Endothelial cell of umbilical vein (primary cell): Measurements from ENCODE around the gene TTLL12. TPM values are rescaled to one million over a fixed set of nuclear protein-coding genes. Genes with fewer than 3 reads are reported as not detected.

Experiments
- BruUV-seq: library from RNA; stranded (reverse); fragments of 400-500 nt; replicated peaks from 2 replicates; lab custom pipeline; 2021; lab: Mats Ljungman, UMichigan
- CTCF ChIA-PET: fragments of 300-600, 350-600 bp; sonication (Branson Sonifier 250); formaldehyde crosslinking; loops from one replicate; lab custom pipeline; 2021; ENCODE audit warnings: antibody characterized with exemption, inconsistent platforms; lab: Charles Lee
- POLR2A ChIA-PET: fragments of 300-600, 350-600 bp; sonication (Branson Sonifier 250); formaldehyde crosslinking; loops from one replicate; lab custom pipeline; 2021; ENCODE audit warnings: antibody characterized with exemption, inconsistent platforms; lab: Charles Lee
- DNase-seq: peaks from one replicate; pipeline ENCODE4 v3.0.0-alpha.2; 2011; ENCODE audit warnings: low read depth, low spot score
- FAIRE-seq: peaks from 2 replicates; lab custom pipeline; 2011; peaks lifted over from hg19 to GRCh38; lab: Jason Lieb, UNC
- H2AFZ ChIP-seq: 2 replicates; pipeline ENCODE4 v1.6.0; 2012; ENCODE audit warnings: low read depth, low read length, control low read depth, inconsistent platforms
- H3K27ac ChIP-seq: 2 replicates; pipeline ENCODE4 v1.5.1; 2011; ENCODE audit warnings: low read depth, mild to moderate bottlenecking, control low read depth, low read length, moderate library complexity; ENCODE audit not compliant: insufficient read depth
- H3K27me3 ChIP-seq, 2 experiments: 2 replicates each; pipeline versions ENCODE4 v1.6.0 to v1.6.1; 2011; ENCODE audit warnings: low read length in 2 of 2, mixed read lengths in 1 of 2; ENCODE audit not compliant: control insufficient read depth in 2 of 2, insufficient read depth in 2 of 2
- H3K36me3 ChIP-seq, 2 experiments: 2 replicates in 1 of 2; 3 replicates in 1 of 2; pipeline ENCODE4 v1.5.1; 2011; ENCODE audit warnings: low read length in 2 of 2, mild to moderate bottlenecking in 1 of 2, moderate library complexity in 1 of 2; ENCODE audit not compliant: control insufficient read depth in 2 of 2, insufficient read depth in 2 of 2; ENCODE audit errors: extremely low read depth in 1 of 2
- H3K4me1 ChIP-seq: 3 replicates; pipeline ENCODE4 v1.5.1; 2011; ENCODE audit warnings: mild to moderate bottlenecking, low read length; ENCODE audit not compliant: control insufficient read depth, insufficient read depth; ENCODE audit errors: extremely low read depth
- H3K4me2 ChIP-seq: 2 replicates; pipeline ENCODE4 v1.6.1; 2011; ENCODE audit warnings: low read length, control low read depth, mixed read lengths; ENCODE audit not compliant: insufficient read depth
- H3K4me3 ChIP-seq, 3 experiments: fragments of 200-600 bp in 1 of 3; sonication (generic), shearing (Covaris generic) in 1 of 3; replicated peaks in 1 of 3; 2 replicates each; pipeline ENCODE4 v1.5.1; 2011 to 2016; ENCODE audit warnings: control low read depth in 3 of 3, low read length in 3 of 3, mild to moderate bottlenecking in 2 of 3, inconsistent platforms in 1 of 3, low read depth in 1 of 3, moderate library complexity in 1 of 3; ENCODE audit not compliant: insufficient read depth in 1 of 3
- H3K79me2 ChIP-seq: 2 replicates; pipeline ENCODE4 v1.6.0; 2012; ENCODE audit warnings: low read length, inconsistent platforms; ENCODE audit not compliant: control insufficient read depth, insufficient read depth
- H3K9ac ChIP-seq: replicated peaks from 2 replicates; pipeline ENCODE3; 2011; ENCODE audit warnings: low read length, control low read depth; ENCODE audit not compliant: insufficient read depth; ENCODE audit errors: extremely low read depth
- H3K9me1 ChIP-seq: replicated peaks from 3 replicates; pipeline ENCODE4 v1.6.0; 2011; ENCODE audit warnings: mild to moderate bottlenecking, low read length; ENCODE audit not compliant: control insufficient read depth, insufficient read depth; ENCODE audit errors: extremely low read depth
- H3K9me3 ChIP-seq: replicated peaks from 2 replicates; pipeline ENCODE4 v1.5.1; 2012; ENCODE audit warnings: low read length, inconsistent platforms; ENCODE audit not compliant: control insufficient read depth, insufficient read depth
- H4K20me1 ChIP-seq: replicated peaks from 2 replicates; pipeline ENCODE3; 2011; ENCODE audit warnings: mild to moderate bottlenecking, low read length; ENCODE audit not compliant: control insufficient read depth, insufficient read depth; ENCODE audit errors: extremely low read depth
- CTCF ChIP-seq, 2 donors: IDR thresholded peaks; 1 replicate in 1 of 2; 2 replicates in 1 of 2; pipeline ENCODE4 v1.5.1; 2011; ENCODE audit warnings: low read length in 2 of 2, mild to moderate bottlenecking in 2 of 2, moderate library complexity in 2 of 2, control low read depth in 1 of 2, inconsistent platforms in 1 of 2, low read depth in 1 of 2; ENCODE audit not compliant: insufficient read depth in 1 of 2; ENCODE audit errors: extremely low read depth in 1 of 2
- EZH2 ChIP-seq: IDR thresholded peaks from 2 replicates; pipeline ENCODE4 v1.6.1; 2012; ENCODE audit warnings: borderline replicate concordance, low read depth, mild to moderate bottlenecking, moderate library complexity, low read length, inconsistent platforms; ENCODE audit not compliant: severe bottlenecking
- FOS ChIP-seq: IDR thresholded peaks from 2 replicates; pipeline ENCODE4 v1.6.1; 2011; ENCODE audit warnings: mild to moderate bottlenecking, low read length, moderate library complexity, borderline replicate concordance; ENCODE audit not compliant: insufficient read depth
- GATA2 ChIP-seq: IDR thresholded peaks from 2 replicates; pipeline ENCODE4 v1.7.0; 2011; ENCODE audit warnings: low read depth, mild to moderate bottlenecking, moderate library complexity, mixed read lengths, low read length; ENCODE audit not compliant: insufficient read length, insufficient read depth
- JUN ChIP-seq: IDR thresholded peaks from 2 replicates; pipeline ENCODE4 v1.6.1; 2011; ENCODE audit warnings: borderline replicate concordance, low read depth; ENCODE audit not compliant: insufficient read length, insufficient read depth
- MAX ChIP-seq: IDR thresholded peaks from 2 replicates; pipeline ENCODE4 v1.6.1; 2011; ENCODE audit not compliant: insufficient read depth, insufficient read length
- MYC ChIP-seq: IDR thresholded peaks from one replicate; pipeline ENCODE4 v1.6.1; 2011; ENCODE audit warnings: mild to moderate bottlenecking, low read depth, low read length
- POLR2A ChIP-seq: IDR thresholded peaks from 2 replicates; pipeline ENCODE4 v1.6.1; 2012; ENCODE audit warnings: low read depth, mild to moderate bottlenecking, control low read depth, low read length
- POLR2AphosphoS5 ChIP-seq: IDR thresholded peaks from 2 replicates; pipeline ENCODE4 v1.6.1; 2012; ENCODE audit warnings: low read depth, mild to moderate bottlenecking, control low read depth, low read length, moderate library complexity; ENCODE audit not compliant: insufficient read depth
- dilution Hi-C: fragments of 300-500 bp; cut with MboI; formaldehyde crosslinking; loops from one replicate; pipeline ENCODE4 v1.15.0; 2019; ENCODE audit warnings: low sequenced_read_pairs; ENCODE audit not compliant: extremely low pct_ligation_motif_present
- intact Hi-C: fragments of 100-400 bp; cut with micrococcal nuclease; formaldehyde crosslinking; loops from one replicate; pipeline ENCODE4 v1.10.0; 2022
- polyA plus RNA-seq, 4 experiments: library from polyadenylated mRNA; depleted of rRNA in 3 of 4; stranded (reverse) in 3 of 4; unstranded in 1 of 4; fragments of >200 nt; gene quantifications; 2 replicates each; pipeline versions ENCODE4 v1.2.1 to v1.2.3, GENCODE V29; 2011 to 2012; ENCODE audit warnings: missing spikeins in 1 of 4
- total RNA-seq: library from RNA; stranded (reverse); gene quantifications from 2 replicates; pipeline ENCODE4 v1.2.3, GENCODE V29; 2021

The TTLL12 gene
- total and polyA plus RNA-seq, 2 donors (not counting 3 experiments of a cell fraction or from before 2014, with no cell fraction given) = 26.2 to 36.5 TPM

- intact Hi-C loops (no loop called here), dilution Hi-C loops (no loop called here)
- H3K79me2 ChIP-seq = no peaks in the 10 kb centered on the region
- H3K27ac ChIP-seq = no peak overlapping the region
- H3K4me2 ChIP-seq = no peak overlapping the region
- H3K4me3 ChIP-seq = no peak overlapping the region
- no peaks in the 10 kb centered on the region for H3K9me1 ChIP-seq
- H3K9me3 ChIP-seq = no peaks in the 10 kb centered on the region
- no peak overlapping the region for H2AFZ ChIP-seq
- TF ChIP-seq MYC (no peak), EZH2 (no peak), FOS (no peak), JUN (no peak), POLR2AphosphoS5 (no peak), POLR2A (no peak), MAX (no peak), GATA2 (no peak), CTCF (IDR thresholded peaks at IDR 0.05; ENCODE audit: extremely low read depth in 1 of 2, insufficient read depth in 1 of 2, low read depth in 1 of 2, low read length in 2 of 2) (no peak)
- no peaks in the 10 kb centered on the region for H3K4me1 ChIP-seq
- DNase-seq = no peak
- peaks cover 0 to 10% of the 10 kb centered on the region in 2 experiments for H3K27me3 ChIP-seq
- no peak for FAIRE-seq
- ChIA-PET CTCF (no interaction called here), POLR2A (no interaction called here)
- no peaks in the 10 kb centered on the region for H3K36me3 ChIP-seq
- no TSS peak for BruUV-seq
- H4K20me1 ChIP-seq = no peaks in the 10 kb centered on the region
- no peak overlapping the region for H3K9ac ChIP-seq
Observed at GRCh38 chr22:43116932-43117331, 70.0 kb downstream of the TTLL12 start.

Other genes with a start within 250 kb of the TTLL12 start
- gene PACSIN2, start 172.0 kb downstream of the TTLL12 start, total RNA-seq = 63.9 and 64.5 TPM in 2 replicates
- gene PACSIN2, start 172.0 kb downstream of the TTLL12 start, polyA plus RNA-seq = 37.7 and 46.2 TPM in 2 replicates
- 9.0 and 11.2 TPM in 2 replicates for gene TTLL1, start 97.7 kb downstream of the TTLL12 start, total RNA-seq
- 16.3 and 17.0 TPM in 2 replicates for gene TTLL1, start 97.7 kb downstream of the TTLL12 start, polyA plus RNA-seq
- gene BIK, start 76.4 kb downstream of the TTLL12 start, total RNA-seq = 0.49 TPM in 1 of 2 replicates, not detected in the other
- 0.57 and 0.95 TPM in 2 replicates for gene BIK, start 76.4 kb downstream of the TTLL12 start, polyA plus RNA-seq
- 16.9 and 17.8 TPM in 2 replicates for gene MCAT, start 43.7 kb downstream of the TTLL12 start, total RNA-seq
- gene MCAT, start 43.7 kb downstream of the TTLL12 start, polyA plus RNA-seq = 23.2 and 26.9 TPM in 2 replicates
- gene TSPO, start 35.6 kb downstream of the TTLL12 start, total RNA-seq = 328 and 346 TPM in 2 replicates
- gene TSPO, start 35.6 kb downstream of the TTLL12 start, polyA plus RNA-seq = 720 and 1,228 TPM in 2 replicates
- not detected in 2 replicates for gene SCUBE1, start 156.2 kb upstream of the TTLL12 start, total RNA-seq
- gene SCUBE1, start 156.2 kb upstream of the TTLL12 start, polyA plus RNA-seq = 0.07 TPM in 1 of 2 replicates, not detected in the other
- not detected in 2 replicates for gene MPPED1, start 224.9 kb upstream of the TTLL12 start, total RNA-seq
- not detected in 2 replicates for gene MPPED1, start 224.9 kb upstream of the TTLL12 start, polyA plus RNA-seq